Medulla oblongata (tissue), 1 donor: ENCODE data around the gene CCM2L.
A peak's percentile ranks its signal among the peaks of the same experiment; 100 is the strongest.
"Not testable (repeated sequence)": the region's sequence is repeated elsewhere in the genome, so short reads cannot be mapped to it uniquely, and the experiment has no call there.

Experiments used
- DNase-seq: peaks from one replicate; pipeline ENCODE4 v3.0.0-alpha.2; 2015; ENCODE audit errors: extremely low spot score

Gene CCM2L

DNA sequence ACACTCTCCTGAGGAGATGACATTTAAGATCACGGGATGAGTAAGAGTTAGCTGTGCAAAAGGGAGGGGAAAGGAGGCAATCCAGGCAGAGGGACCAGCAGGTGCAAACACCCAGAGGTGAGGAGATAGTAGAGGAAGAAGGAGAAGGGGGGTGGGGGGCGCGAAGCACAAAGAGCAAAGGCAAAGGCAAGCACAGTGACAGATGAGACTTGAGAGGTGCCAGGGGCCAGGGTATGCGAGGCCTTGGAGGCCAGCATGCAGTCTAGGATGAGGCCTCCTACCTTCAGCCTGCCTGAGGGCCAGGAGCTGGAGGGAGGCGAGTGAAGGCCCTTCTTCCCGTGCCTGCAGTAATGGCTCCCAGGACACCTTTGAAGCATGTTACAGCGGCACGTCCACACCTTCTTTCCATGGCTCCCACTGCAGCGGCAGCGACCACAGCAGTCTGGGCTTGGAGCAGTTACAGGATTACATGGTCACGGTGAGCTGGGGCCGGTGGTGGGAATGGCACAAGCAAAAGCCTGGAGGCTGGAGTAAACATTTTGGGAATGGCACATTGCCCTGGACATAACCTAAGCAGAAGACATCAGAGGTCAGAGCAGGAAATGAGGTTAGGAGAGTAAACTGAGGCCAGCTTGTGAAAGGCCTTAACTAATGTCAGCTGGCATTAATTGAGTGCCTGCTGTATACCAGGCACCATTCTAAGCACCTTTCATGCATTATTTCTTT is 18.6 kb downstream of the CCM2L start:
- DNase-seq, result no peak

DNA sequence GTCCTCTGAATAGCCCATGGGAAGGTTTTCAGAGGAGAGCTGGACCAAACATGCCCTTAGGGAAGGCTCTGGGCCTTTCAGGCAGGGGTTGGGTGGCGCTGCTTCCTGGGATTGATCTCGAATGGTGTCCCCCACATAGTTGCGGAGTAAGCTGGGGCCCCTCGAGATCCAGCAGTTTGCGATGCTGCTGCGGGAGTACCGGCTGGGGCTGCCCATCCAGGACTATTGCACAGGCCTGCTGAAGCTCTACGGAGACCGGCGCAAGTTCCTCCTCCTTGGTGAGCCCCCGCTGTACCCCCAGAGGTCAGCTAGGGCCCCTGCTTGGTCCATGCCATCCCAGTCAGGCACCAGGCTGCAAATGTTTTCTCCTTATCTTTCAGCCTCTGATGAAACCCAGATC is 19.3 kb downstream of the CCM2L start:
- no peak for DNase-seq

DNA sequence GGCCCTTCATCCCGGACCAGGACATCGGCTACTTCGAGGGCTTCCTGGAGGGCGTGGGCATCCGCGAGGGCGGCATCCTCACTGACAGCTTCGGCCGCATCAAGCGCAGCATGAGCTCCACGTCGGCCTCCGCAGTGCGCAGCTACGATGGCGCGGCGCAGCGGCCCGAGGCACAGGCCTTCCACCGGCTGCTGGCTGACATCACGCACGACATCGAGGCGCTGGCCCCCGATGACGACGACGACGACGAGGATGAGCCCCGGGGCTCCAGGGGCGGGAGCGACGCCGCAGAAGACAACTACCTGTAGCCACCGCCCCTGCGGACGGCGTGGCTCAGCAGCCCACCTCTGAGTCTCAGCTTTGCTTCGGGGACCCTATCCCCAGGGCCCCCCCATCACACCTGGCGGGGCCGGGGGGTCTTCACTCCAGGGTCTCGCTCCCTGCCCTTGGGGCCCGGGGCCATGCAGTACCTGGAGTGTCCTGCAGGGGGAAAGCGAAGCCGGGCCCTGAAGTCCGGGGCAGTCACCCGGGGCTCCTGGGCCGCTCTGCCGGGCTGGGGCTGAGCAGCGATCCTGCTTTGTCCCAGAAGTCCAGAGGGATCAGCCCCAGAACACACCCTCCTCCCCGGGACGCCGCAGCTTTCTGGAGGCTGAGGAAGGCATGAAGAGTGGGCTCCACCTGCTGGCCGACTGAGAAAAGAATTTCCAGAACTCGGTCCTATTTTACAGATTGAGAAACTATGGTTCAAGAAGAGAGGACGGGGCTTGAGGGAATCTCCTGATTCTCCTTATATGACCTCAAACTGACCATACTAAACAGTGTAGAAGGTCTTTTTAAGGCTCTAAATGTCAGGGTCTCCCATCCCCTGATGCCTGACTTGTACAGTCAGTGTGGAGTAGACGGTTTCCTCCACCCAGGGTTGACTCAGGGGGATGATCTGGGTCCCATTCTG is 21.0 kb downstream of the CCM2L start:
- peak; percentile 76 for DNase-seq

DNA sequence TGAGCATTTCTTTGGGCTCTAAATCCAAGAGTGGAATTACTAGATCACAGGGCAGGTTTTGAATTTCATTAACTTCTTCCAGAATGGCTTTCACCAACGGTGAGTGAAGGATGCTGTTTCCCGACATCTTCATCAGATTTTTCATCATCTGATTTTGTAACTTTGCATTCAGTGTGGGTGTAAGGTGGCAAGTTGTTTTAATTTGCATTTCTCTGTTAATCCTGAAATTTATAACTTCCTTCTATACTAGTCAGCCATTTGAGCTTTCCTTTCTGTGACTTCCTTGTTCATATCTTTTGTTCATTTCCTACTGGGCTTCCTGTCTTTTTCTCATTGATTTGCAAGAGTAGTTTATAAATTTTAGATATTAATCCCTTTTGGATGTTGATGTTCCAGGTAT is 23.1 kb downstream of the CCM2L start:
- no peak for DNase-seq

DNA sequence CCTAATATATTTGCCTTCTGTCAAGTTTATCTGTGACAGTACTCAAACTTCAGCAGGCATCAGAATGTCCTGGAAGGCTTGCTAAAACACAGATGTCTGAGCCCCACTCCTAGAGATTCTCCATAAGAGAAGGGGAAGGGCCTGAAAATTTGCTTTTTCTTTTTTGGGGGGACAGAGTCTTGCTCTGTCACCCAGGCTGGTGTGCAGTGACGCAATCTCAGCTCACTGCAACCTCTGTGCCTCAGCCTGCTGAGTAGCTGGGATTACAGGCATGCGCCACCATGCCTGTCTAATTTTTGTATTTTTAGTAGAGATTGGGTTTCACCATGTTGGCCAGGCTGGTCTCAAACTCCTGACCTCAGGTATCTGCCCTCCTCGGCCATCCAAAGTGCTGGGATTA is 23.5 kb downstream of the CCM2L start:
- DNase-seq, result not testable (repeated sequence)

DNA sequence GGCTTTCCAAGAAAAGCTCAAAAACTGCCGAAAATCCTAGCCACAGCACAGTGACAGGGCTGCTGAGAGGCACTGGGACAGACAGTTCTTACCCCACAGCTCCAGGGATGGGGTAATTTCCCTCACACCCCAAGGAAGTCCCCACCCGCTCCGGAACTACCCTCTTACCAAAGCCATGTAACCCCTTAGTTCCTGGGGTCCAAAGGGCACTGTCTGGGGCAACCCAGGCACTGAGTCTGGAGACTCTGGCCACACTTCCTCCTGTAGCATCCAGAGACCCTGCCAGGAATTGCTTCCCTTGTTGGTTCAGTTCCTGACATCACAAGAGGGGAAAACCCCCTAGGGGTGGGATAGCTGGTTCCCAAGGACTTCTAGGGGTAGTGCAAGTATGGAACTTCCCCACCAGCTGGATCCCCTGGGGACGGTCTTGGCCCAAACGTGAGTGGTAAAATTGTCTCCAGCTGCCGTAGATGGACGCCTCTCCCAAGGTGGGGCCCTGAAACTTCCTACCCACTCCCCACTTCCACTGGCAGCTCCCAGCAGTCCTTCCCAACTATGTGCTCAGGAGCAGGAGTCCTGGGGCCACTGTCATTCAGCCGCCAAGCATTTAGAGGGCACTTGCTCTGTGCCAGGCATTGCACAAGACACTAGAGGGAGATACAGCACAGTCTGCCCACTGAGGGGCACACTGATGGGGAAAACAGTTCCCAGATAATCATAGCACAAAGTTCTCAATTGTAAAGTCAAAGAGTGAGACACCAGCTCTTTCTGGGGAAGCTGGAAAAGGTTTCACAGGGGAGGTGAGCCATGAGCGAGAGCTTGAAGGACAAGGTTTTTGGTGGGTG is 24.6 kb downstream of the CCM2L start:
- DNase-seq, result peak; percentile 23

DNA sequence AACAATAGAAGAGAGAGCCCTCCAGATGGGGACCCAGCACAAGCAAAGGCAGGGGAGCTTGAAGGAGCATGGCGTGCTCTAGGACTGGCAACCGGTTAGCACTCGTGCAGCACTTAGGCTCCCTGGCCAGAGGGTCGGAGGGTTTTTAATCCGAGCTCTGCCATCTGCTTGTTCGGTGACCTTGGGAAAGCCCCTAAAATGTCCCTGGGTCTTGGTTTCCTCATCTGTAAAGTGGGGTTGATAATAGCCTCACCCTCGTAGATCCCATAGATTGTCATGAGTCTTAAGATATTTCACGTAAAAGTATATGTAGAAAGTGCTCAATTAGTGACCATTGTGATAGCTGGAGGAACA is 25.2 kb downstream of the CCM2L start:
- DNase-seq, result no peak

DNA sequence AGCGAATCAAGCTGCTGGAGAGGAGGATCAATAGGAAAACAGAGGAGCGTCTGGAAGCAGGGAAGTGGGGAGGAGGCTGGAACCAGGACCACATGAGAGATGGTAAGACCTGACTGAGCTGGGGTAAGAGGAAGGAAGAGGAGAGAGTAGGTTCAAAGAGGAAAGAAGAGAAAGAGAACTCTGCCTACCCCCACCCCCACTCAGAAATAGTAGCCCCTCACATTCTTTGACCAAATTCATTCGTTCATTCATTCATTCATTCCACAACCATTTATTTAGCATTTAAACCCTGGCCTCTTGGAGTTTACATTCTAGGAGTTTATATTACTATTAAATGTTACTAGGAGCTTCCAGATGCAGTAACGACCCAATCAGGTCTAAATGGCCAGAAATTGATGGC is 26.0 kb downstream of the CCM2L start:
- no peak for DNase-seq

DNA sequence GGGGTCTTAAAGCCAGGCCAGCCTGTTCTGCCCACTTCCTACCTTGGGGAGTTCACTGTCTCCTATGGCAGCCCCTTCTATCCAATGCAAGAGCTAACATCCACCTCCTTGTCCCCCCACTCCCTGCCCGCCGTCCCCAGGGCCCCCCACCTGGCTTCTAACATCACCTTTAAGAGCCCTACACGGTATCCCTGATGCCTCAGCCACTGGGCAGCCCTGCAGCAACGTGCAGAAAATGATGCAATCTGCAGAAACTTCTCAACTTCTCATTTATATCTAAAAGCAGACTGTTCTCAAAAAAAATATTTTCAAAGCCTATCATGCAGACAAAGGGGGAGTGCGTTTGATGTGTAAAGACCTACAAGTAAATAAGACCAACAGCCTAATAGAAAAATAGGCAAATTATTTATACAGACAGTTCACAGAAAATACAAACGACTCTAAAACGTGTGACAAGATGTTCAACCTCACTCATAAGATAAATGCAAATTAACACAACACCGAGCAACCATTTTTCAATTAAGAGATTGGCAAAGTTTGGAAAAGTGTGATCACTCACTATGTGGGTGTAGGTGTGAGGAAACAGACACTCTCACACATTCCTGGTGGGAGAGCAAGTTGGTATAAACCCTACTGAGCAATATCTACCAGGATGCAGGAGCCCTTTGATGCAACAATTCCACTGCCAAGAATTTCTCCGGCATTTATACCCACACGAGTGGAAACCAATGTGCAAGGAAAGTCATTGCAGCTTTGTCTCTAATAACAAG is 26.7 kb downstream of the CCM2L start:
- no peak for DNase-seq

DNA sequence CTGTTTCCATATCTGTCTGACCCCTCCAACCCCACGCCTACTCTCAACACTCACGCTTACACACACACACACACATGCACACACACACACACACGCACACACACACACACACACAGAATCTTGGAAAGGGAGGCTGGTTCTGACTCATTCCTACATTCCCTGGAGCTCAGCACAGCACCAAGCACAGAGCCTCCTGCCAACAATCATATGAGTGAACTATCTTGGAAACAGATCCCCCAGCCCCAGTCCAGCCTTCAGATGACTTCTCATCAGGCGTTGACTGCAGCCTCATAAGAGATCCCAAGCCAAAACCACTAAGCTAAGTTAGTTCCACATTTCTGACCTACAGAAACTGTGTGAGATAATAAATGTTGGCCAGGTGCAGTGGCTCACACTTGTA is 27.7 kb downstream of the CCM2L start:
- DNase-seq, result no peak

DNA sequence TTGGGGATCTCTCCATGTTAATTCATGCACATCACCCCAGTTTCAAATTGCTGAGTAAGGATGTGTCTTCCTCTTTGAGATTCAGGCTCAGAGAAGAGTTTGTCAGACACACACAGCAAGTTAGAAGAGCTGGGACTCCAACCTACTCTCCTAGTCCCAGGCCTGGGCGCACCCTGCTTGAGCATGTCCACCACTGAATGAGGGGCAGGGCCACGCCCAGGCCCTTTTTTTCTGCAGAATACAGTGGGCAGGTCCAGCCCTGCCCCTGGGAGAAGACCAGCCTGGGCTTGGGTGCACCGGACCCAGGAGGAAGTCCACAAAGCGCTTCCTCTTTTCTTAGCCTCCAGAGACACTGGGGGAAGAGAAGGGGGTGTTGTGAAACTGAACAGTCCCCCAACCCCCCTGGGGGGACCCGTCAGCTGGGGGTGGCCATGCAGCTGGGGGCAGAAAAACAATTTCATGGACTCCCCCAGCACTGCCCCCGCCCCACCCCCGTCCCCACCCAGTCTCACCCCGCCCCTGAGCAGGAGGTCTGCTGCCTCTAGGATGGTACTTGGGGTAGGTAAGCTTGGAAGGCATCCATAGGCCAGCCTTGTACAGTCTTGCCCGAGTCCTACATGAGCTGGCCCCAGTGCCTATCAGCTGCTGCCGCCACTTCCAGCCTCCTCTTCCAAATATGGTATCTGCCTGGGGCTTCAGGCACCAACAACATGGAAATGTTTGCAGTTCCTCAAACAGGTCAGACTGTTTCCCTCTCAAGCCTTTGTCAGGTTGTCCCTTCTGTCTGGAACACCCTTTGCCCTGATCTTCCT is 30.1 kb downstream of the CCM2L start:
- peak; percentile 64 for DNase-seq

DNA sequence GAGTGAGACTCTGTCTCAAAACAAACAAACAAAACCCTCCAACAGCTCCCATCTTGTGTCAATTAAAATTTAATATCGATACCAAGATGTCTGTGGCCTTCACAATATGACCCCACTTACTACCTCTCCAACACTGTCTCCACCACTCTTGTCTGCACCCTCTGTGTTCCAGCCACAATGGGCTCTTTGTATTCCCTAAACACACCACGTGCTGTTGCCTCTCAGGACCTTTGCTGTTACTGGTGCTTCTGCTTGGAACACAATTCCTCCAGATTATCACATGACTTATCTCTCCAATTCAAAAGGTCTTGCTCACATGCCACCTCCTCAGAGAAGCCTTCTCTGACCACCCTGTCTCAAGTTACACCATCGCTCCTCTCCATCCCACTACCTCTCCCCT is 35.8 kb downstream of the CCM2L start:
- DNase-seq, result no peak

DNA sequence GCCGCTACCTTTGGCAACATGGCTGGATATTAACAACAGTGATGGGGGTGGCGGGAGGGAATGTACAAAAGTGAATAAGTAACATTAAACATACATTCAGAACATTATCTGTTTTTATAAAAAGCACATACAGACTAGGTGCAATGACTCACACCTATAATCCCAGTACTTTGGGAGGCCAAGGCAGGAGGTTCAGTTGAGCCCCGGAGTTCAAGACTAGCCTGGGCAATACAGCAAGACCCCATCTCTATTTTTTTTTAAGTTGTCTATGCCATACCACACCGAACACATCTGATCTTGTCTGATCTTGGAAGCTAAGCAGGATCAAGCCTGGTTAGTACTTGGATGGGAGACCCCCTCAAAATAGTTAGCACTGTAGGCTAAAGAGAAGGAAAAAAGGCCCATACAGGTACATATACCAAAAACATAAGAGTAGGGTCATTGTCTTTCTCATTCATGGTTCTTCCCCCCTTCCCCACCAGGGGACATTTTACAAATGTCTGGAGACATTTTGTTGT is 40.1 kb downstream of the CCM2L start:
- DNase-seq, result no peak

DNA sequence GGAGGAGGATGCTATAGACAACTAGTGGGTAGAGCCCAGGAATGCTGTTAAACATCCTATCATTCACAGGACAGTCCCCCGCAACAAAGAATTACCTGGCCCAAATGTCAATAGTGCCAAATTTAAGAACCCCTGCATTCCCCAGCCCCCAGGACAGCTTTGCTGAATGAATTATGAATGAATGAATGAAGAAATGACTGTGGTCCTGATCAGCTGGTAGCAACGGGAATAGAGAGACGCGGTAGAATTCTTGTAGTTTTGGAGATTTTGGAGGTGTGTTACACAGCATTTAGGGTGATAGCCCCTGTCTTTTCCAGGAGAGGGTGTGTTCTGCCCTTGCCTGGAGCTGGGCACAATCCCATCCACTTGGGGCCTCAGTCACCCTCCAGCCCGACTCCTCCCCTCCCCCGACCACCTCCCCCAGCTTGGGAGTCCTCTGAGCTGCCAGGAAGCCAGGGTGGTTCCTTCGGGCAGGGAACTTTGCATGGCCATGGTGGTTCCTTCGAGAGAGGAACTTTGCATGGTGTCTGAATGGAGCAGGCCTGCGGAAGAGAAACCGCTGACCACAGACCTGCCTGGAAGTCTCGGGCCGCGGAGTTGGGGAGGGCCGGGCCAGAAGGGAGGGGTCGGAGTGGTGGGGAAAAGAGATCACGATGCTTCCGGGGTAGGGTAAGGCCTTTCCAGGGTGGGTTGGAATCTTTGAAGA is 40.8 kb downstream of the CCM2L start:
- DNase-seq, result peak; percentile 65

DNA sequence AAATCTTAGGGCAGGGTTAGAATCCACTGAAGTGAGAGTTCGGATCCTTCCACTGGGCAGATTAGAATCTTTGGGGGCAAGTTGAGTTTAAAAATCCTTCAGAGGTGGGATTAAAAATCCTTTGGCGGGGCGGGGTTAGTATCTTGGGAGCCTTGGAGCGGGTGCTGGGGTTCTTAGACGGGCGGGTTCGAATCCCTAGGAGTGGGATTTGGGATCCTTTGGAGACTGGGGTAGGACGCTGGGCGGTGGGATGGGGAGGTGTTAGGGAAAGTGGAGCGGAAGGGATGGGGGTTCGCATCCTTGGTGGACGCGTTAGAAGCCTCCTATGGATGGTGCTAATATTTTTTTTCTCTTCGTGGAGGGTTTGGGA is 41.5 kb downstream of the CCM2L start:
- no peak for DNase-seq

DNA sequence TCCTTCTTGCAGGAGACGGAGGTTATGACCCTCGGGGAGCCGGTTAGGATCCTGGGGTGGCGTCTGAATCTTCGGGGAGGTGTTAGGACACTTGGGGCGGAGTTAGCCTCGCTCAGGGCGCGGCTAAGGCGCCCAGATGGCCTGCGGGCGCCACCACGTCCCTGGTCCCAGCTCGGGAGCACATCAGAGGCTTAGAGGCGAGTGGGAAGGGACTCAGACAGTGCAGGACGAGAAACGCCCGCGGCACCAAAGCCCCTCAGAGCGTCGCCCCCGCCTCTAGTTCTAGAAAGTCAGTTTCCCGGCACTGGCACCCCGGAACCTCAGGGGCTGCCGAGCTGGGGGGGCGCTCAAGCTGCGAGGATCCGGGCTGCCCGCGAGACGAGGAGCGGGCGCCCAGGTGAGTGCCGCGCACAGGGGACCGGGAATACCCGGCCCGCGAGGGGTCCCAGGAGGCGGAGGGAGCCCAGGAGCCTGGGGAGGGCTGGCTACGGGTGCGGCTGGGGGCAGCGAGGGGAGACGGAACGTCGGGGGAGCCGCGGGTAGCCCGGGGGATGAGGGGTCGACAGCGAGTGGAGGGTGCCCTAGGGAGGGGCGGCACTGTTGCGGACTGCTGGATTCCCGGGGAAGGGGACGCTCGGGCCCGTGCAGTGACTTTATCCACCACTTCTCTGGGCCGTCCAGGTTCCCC is 42.0 kb downstream of the CCM2L start, which contains the start of gene HCK:
Gene HCK, plus strand, starts transcription at position 153 of the 688 bp plus-strand sequence.
- DNase-seq, result peak; percentile 38

DNA sequence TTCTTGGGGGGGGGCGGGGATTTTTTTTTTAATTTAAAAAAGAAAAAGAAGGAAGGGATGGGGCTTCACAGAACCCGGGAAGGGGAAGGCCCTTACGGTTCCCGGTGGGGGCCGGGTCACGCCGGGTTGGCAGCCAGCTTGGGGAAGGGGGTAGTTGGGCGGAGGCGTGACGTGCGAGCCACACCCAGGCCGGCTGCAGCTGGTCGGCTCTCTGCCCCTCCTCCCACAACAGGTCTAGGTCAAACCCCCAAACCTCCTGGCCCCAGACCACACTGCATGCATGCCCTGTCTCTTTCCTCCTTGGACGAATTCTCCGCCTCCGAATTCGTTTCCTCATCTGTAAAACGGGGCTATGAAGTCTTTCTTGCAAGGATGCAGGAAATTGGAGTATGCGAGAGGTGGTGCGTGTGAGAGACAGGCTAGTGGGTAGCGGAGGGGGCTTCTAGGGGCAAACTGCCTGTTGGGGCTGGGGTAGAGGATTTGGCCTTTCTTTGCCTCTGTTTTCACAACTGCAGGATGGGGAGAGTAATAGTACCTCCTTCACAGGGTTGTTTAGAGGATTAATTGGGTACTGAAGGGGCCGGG is 42.6 kb downstream of the CCM2L start:
- DNase-seq, result no peak

DNA sequence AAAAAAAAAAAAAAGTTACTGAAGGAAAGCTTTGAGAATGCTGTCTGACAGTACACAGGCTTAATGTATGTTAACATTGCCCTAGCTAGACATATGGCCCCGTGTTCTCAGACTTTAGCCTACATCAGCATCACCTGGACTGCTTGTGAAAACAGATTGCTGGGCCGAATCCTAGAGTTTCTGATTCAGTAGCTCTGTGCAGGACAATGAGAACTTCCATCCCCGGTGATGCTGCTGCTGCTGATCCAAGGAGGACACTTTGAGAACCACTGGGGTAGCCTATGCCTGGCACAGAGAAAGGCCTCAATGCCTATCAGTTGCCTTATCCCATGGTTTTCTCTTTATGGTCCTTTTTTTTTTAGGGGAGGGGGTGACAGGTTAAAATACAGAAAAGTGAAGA is 43.4 kb downstream of the CCM2L start:
- no peak for DNase-seq
